Large intestine (tissue), 3 donors: ENCODE data around the gene SRMS. TPM values are rescaled to one million over a fixed set of nuclear protein-coding genes. Genes with fewer than 3 reads are reported as not detected.
A peak's percentile ranks its signal among the peaks of the same experiment; 100 is the strongest.

Source experiments
- DNase-seq, 2 donors: peaks; one replicate each; pipeline versions ENCODE4 v3.0.0 to v3.0.0-alpha.2; 2013
- H3K27ac ChIP-seq: one replicate; pipeline ENCODE4 v1.5.1; 2013; ENCODE audit warnings: low read length
- H3K27me3 ChIP-seq: 2 replicates; pipeline ENCODE4 v1.6.1; 2013; ENCODE audit warnings: low read length; ENCODE audit not compliant: control insufficient read depth, insufficient read depth
- H3K36me3 ChIP-seq: 2 replicates; pipeline ENCODE4 v1.6.1; 2013; ENCODE audit warnings: low read length; ENCODE audit not compliant: control insufficient read depth, insufficient read depth
- H3K4me1 ChIP-seq: one replicate; pipeline ENCODE4 v1.6.1; 2013; ENCODE audit warnings: low read length; ENCODE audit not compliant: control insufficient read depth, insufficient read depth
- H3K4me3 ChIP-seq: one replicate; pipeline ENCODE4 v1.5.1; 2013; ENCODE audit warnings: low read length
- H3K9me3 ChIP-seq: one replicate; pipeline ENCODE4 v1.6.1; 2013; ENCODE audit warnings: mild to moderate bottlenecking, low read depth, low read length, moderate library complexity; ENCODE audit not compliant: control insufficient read depth
- WGBS: methylation state at CpG from one replicate; pipeline ENCODE4 v1.1.5; 2013; ENCODE audit warnings: low lambda C conversion rate; ENCODE audit not compliant: insufficient coverage; 5-methylcytosine and 5-hydroxymethylcytosine counted together
- polyA plus RNA-seq: library from polyadenylated mRNA; unstranded; fragments of 120-200 nt; gene quantifications from one replicate; pipeline ENCODE4 v1.2.1, GENCODE V29; 2013

SRMS gene
- polyA plus RNA-seq, 1 donor = 0.16 TPM

DNA sequence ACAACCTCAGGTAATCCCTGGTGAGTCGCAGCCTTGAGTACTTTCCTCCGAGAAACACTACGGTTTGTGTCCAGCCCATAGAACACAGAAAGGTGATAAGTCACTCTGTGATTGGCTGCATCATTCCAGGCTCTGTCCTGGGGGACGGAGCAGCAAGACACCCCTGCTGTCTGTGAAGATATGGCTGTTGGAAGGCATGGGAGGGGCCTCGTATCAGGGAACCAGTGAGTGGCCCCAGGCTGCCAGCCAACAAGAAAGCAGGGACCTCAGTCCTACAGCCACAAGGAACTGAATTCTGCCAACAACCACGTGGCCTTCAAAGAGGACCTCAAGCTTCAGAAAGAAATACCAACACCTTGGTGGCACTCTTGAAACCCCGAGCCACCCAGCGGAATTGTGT is 42.3 kb downstream of the SRMS start:
- no peaks in the 10 kb centered on the region for H3K36me3 ChIP-seq
- no peak overlapping the region for H3K4me3 ChIP-seq
- no peaks in the 10 kb centered on the region for H3K4me1 ChIP-seq
- H3K9me3 ChIP-seq = peaks cover 24% of the 10 kb centered on the region
- H3K27ac ChIP-seq = no peak overlapping the region
- DNase-seq = no peak
- H3K27me3 ChIP-seq = peaks cover 52% of the 10 kb centered on the region
- WGBS = no CpG with 5 or more reads among the region's 8 CpGs

DNA sequence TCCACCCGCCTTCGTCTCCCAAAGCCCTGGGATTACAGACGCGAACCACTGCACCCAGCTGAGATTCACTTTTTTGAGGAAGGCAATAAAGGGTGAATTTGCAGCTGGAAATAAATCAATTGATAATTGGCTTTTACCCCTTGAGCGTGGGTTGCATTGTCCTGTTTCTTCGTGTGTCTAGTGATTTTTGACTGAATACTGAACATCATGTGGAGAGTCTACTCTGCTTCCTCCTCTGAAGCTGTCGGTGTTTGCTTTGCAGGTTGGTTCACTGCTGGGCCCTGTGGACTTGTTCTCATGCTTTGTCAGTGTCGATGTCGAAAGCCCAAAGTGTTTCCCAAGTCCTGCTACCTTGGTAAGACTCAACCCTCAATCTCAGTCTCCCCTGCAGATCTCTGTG is 42.9 kb downstream of the SRMS start:
- H3K27me3 ChIP-seq = peaks cover 58% of the 10 kb centered on the region
- DNase-seq = no peak
- no peaks in the 10 kb centered on the region for H3K36me3 ChIP-seq

DNA sequence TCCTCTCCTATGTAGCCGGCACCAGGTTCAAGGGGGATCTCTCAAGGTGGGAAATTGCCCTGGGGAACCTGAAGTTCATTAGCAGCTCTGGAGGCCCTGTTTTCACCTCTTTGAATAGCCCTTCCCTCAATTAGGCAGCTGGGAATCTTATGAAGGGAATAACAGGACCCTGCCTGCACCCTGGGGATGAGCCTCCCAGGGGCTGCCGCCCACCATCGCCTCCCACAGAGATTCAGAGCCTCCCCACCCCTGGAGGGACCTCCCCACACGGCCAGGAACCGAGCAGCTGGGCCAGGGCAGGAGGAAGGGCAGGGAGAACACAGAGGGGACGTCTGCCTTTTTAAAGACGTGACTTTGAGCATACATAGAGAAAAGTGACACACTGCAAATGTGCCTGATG is 44.0 kb downstream of the SRMS start:
- no peak for DNase-seq
- Histone ChIP-seq H3K4me3 (no peak overlapping the region), H3K4me1 (no peaks in the 10 kb centered on the region), H3K36me3 (no peaks in the 10 kb centered on the region), H3K27me3 (peaks cover 66% of the 10 kb centered on the region), H3K9me3 (peaks cover 29% of the 10 kb centered on the region), H3K27ac (no peak overlapping the region)
- WGBS = no CpG with 5 or more reads among the region's 7 CpGs

More for the DNA sequence above, 42.9 kb downstream of the SRMS start:
- 80% methylated on average over 1 of the region's 9 CpGs for WGBS
- H3K4me1 ChIP-seq = no peaks in the 10 kb centered on the region
- H3K4me3 ChIP-seq = no peak overlapping the region
- H3K27ac ChIP-seq = no peak overlapping the region
- H3K9me3 ChIP-seq = peaks cover 25% of the 10 kb centered on the region

DNA sequence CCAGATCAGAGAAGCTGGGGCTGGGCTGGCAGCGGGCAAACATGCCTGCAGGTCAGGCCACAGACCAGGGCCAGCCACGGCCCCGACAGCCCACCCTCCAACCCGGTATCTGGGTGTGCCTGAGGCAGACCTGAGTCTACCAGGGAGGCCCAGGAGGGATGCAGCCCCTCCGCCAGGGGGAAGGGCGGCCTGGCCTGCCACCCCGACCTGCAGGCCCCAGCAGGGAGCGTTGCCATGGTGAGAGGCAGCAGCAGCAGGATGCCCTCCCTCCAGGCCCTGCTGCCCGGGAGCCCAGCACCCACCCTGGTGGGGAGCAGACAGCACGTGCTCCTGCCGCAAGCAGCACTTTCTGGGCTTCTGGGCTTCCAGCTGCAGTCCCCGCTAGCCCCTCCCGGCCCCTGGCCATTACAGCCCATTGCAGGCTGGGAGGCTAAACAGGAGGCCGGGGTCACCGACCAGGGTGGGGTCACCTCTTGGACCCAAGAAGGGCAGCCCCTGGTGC is 44.8 kb downstream of the SRMS start:
- Histone ChIP-seq H3K36me3 (no peaks in the 10 kb centered on the region), H3K4me1 (no peaks in the 10 kb centered on the region), H3K27me3 (peaks cover 72% of the 10 kb centered on the region), H3K4me3 (no peak overlapping the region), H3K9me3 (peaks cover 30% of the 10 kb centered on the region), H3K27ac (peak overlapping the region; percentile 53)
- DNase-seq = no peak
- no CpG with 5 or more reads among the region's 15 CpGs for WGBS

DNA sequence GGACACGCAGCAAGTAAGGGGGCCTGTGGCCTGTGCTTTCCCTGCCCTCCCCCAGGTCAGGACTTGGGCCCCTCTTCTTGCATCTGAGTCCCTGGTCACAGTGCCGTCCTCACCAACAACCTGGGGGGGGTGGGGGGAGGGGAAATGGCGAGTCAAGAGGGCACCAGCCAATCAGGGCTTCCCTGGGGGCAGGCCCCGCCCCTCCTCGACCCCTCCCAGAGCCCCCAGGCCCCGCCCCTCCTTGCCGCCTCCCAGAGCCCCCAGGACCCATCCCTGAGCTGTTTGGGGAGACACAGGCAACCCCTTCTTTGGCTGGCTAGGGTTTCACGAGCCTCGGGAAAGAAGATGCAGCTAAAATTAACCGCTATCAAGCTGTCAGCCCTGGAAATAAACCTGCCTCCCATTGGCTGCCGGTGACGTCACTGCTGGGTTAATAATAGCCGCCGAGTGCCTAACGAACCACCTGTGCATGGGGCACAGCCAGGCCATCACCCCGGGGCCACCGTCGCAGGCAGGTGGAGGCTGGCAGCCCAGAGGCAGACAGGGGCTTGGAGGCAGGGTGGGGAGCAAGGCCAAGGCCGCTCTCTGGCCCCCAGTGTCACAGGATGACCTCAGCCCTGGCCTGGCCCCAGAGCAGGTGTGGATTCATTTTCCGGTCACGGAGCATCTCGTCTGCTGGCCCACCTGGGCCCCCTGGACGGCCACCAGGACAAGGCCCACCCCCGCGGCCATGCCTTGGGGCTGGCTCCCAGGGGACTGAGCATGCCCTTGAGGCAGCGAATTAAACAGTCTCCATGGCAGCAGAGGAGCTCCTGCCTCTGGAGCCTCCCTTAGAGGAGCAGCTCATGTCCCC is 45.5 kb downstream of the SRMS start:
- Histone ChIP-seq H3K4me1 (no peaks in the 10 kb centered on the region), H3K9me3 (peaks cover 24% of the 10 kb centered on the region), H3K36me3 (no peaks in the 10 kb centered on the region), H3K27ac (peak overlapping the region; percentile 53), H3K4me3 (no peak overlapping the region), H3K27me3 (peaks cover 79% of the 10 kb centered on the region)
- no CpG with 5 or more reads among the region's 26 CpGs for WGBS
- DNase-seq = no peak

DNA sequence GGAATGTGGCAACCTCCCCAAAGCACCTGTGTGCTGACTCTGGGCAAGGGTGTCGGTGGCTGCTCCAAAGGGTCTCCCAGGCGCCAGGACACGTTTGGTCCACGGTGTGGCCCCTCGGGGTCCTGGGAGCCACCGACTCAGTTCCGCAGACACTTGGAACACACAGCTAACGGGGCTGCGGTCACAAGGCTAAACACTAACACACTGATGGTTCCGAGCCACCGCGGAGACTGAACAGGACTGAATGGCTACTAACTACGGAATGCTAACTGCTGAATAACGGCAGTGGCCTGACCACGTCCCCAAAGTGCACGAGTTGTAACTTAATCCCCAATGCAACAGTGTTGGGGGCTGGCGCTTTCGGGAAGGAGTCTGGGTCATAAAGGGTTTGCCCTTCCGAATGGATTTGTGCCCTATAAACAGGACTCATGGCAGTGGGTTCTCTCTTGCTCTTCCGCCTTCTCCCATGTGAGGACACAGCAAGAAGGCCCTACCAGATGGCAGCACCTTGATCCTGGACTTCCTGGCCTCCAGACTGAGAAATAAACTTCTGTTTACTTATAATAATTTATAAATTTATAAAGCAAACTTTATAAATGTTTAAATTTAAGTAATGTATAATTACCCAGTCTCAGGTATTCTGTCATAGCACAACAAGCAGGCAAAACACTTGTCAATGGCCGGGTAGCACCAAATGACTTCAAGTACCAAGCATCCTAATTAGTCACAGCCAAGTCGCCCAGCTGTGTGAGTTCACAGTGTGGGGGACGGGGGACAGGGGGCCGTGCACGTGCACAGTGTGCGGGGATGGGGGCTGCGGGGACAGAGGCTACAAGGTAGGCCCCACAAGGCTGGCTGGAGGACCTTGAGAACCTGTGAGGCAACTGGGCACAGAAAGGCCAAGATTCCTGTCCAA is 46.4 kb downstream of the SRMS start:
- H3K27me3 ChIP-seq = peaks cover 88% of the 10 kb centered on the region
- no peaks in the 10 kb centered on the region for H3K4me1 ChIP-seq
- WGBS = no CpG with 5 or more reads among the region's 27 CpGs
- H3K27ac ChIP-seq = no peak overlapping the region
- H3K36me3 ChIP-seq = no peaks in the 10 kb centered on the region
- peaks cover 24% of the 10 kb centered on the region for H3K9me3 ChIP-seq
- DNase-seq = no peak
- no peak overlapping the region for H3K4me3 ChIP-seq

DNA sequence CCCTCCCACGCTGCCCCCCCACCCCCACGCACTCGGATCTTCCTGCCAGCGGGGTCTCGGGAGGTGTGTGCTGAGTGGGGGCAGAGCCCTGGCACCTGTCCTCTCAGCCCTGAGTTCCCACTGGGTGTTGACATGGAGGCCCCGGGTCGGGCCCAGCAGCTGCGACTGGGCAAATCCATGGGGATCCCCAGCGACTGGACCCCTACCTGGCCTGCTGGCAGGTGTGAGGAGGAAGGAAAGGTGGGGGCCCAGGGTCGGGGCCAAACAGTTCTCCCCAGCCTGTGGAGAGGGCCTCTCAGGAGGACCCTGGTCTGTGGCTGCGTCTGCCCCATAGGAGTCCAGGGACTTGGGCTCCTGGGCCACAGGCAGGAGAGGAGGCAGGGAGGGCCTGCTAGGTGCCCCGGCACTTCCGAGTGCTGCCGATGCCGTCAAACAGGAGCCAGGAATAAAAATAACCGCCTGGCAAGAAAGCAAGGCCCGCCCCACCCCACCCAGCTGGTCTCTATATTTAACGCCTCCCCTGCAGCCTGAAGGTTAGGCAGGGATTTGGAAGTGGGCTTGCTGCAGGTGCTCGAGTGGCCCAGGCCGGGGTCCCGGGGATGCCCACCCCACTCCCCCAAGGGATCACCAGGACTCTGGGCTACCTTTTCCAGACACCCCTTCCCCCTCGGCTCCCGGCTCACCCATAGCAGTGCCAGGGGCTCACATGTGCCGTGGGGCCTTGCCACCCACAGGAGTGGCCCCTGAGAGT is 47.2 kb downstream of the SRMS start:
- Histone ChIP-seq H3K4me1 (no peaks in the 10 kb centered on the region), H3K36me3 (no peaks in the 10 kb centered on the region), H3K4me3 (no peak overlapping the region), H3K9me3 (peaks cover 21% of the 10 kb centered on the region), H3K27ac (no peak overlapping the region), H3K27me3 (peaks cover 89% of the 10 kb centered on the region)
- DNase-seq = no peak
- WGBS = no CpG with 5 or more reads among the region's 24 CpGs

DNA sequence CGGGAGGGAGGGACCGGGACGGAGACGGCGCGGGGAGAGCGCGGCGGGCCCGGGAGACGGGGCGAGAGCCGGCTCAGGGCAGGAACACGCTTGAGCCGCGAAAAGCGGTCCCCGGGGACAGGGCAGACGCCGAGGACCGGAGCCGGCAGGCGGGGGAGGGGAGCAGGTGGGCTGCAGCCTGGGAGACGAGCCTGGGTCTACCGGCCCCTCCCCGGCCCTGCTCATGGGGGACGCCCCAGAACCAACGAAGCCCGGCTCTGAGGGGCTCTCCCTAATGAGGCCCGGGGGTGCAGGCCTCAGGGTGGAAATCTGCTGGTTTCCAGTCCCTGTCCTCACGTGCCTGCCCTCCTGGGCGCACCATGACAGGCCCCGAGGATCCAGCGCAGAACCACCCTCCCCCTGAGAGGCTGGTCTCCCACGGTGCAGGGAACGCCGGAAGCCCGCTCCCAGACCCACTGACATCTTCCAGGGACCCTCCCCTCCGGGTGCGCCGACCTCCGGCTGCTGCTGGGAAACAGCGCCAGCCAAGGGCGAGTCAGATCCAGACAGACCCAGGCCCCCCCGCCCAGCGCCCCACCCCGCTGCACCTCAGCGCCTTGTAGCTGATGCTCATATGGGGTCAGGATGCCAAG is 48.1 kb downstream of the SRMS start:
- Histone ChIP-seq H3K4me3 (peak overlapping the region; percentile 10), H3K4me1 (no peaks in the 10 kb centered on the region), H3K9me3 (peaks cover 18% of the 10 kb centered on the region), H3K27me3 (peaks cover 80% of the 10 kb centered on the region), H3K27ac (peak overlapping the region; percentile 17), H3K36me3 (no peaks in the 10 kb centered on the region)
- WGBS = no CpG with 5 or more reads among the region's 48 CpGs
- DNase-seq = no peak

DNA sequence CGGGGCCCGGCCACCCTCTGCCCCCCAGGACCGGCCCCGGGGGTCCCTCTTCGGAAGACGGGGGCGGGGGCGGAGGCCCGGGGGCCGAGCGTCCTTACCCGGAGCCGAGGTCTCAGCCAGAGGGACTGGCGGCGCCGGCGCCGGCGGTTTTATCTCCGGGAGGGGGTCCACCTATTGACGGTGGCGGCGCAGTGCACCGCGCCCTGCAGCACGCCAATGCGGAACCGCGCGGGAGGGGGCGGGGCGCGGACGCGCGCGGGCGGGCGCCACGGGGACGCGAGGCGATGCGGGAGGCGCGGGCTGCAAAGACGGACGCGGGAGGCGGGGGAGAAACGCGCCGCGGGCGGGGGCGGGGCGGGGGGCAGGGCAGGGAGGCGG is 48.6 kb downstream of the SRMS start, which contains the start of gene EEF1A2:
Gene EEF1A2 (minus strand): TSS at position 124 of the 378 bp plus-strand sequence. CDS start 1,320 bp downstream, outside the sequence.
- H3K27ac ChIP-seq = peak within 1 kb of the TSS; percentile 17
- H3K4me3 ChIP-seq = peak within 1 kb of the TSS; percentile 13
- DNase-seq = no peak
- peaks cover 21% of the 10 kb centered on the region for H3K9me3 ChIP-seq
- no peaks in the 10 kb centered on the region for H3K4me1 ChIP-seq
- peaks cover 75% of the 10 kb centered on the region for H3K27me3 ChIP-seq
- no CpG with 5 or more reads among the region's 58 CpGs for WGBS
- H3K36me3 ChIP-seq = no peaks in the 10 kb centered on the region
